HG03025 (cell line): Measurements from ENCODE around the gene EDDM3A.
"Not testable (repeated sequence)": the region's sequence is repeated elsewhere in the genome, so short reads cannot be mapped to it uniquely, and the experiment has no call there.

ENCODE experiments used
- ATAC-seq: cut with Tn5 transposase; IDR thresholded peaks from one replicate; pipeline ENCODE4 v1.9.1; 2021; ENCODE audit warnings: mild to moderate bottlenecking, moderate library complexity; ENCODE audit not compliant: unreplicated experiment, low FRiP score

The EDDM3A gene

GRCh38 chr14:20745571-20746358 lies at the start of gene EDDM3A:
TSS of gene EDDM3A (plus strand) at chr14:20745887. CDS start at chr14:20747581, 1,694 bp downstream.
- ATAC-seq: no peak

GRCh38 chr14:20696764-20697163 lies 48.9 kb upstream of the EDDM3A start:
- no peak for ATAC-seq

GRCh38 chr14:20697273-20698017 lies 48.2 kb upstream of the EDDM3A start:
- ATAC-seq: no peak

GRCh38 chr14:20698018-20698329 lies 47.7 kb upstream of the EDDM3A start:
- no peak for ATAC-seq

GRCh38 chr14:20698934-20699333 lies 46.8 kb upstream of the EDDM3A start:
- no peak for ATAC-seq

- no peak for ATAC-seq
Measured at GRCh38 chr14:20699931-20700330, 45.8 kb upstream of the EDDM3A start.

- not testable (repeated sequence) for ATAC-seq
Measured at GRCh38 chr14:20700965-20701364, 44.7 kb upstream of the EDDM3A start.

GRCh38 chr14:20706657-20707355 lies 38.9 kb upstream of the EDDM3A start:
- no peak for ATAC-seq

GRCh38 chr14:20707622-20708021 lies 38.1 kb upstream of the EDDM3A start:
- no peak for ATAC-seq

- ATAC-seq: no peak
Measured at GRCh38 chr14:20711261-20711660, 34.4 kb upstream of the EDDM3A start.

- ATAC-seq: no peak
Measured at GRCh38 chr14:20711685-20712084, 34.0 kb upstream of the EDDM3A start.

- no peak for ATAC-seq
Measured at GRCh38 chr14:20712904-20713303, 32.8 kb upstream of the EDDM3A start.

GRCh38 chr14:20714593-20715250 lies 31.0 kb upstream of the EDDM3A start:
- ATAC-seq: no peak

GRCh38 chr14:20719777-20720176 lies 25.9 kb upstream of the EDDM3A start:
- no peak for ATAC-seq

- ATAC-seq: no peak
Measured at GRCh38 chr14:20720741-20721140, 24.9 kb upstream of the EDDM3A start.

- no peak for ATAC-seq
Measured at GRCh38 chr14:20722016-20722415, 23.7 kb upstream of the EDDM3A start.

GRCh38 chr14:20723488-20723887 lies 22.2 kb upstream of the EDDM3A start:
- no peak for ATAC-seq

- not testable (repeated sequence) for ATAC-seq
Measured at GRCh38 chr14:20726121-20726520, 19.6 kb upstream of the EDDM3A start.

- no peak for ATAC-seq
Measured at GRCh38 chr14:20726531-20726930, 19.2 kb upstream of the EDDM3A start.

- ATAC-seq: no peak
Measured at GRCh38 chr14:20730891-20731290, 14.8 kb upstream of the EDDM3A start.

- ATAC-seq: no peak
Measured at GRCh38 chr14:20732477-20732876, 13.2 kb upstream of the EDDM3A start.
